NCI-H345 treated with DMSO at 0.1 percent for 48 hours (cell line): ENCODE data around the gene ASB4.
"Not testable (repeated sequence)": the region's sequence is repeated elsewhere in the genome, so short reads cannot be mapped to it uniquely, and the experiment has no call there.

Experiments
- DNase-seq: peaks from one replicate; lab custom pipeline; 2025; ENCODE audit not compliant: unreplicated experiment; lab: John Stamatoyannopoulos, UW

The ASB4 gene, protein sequence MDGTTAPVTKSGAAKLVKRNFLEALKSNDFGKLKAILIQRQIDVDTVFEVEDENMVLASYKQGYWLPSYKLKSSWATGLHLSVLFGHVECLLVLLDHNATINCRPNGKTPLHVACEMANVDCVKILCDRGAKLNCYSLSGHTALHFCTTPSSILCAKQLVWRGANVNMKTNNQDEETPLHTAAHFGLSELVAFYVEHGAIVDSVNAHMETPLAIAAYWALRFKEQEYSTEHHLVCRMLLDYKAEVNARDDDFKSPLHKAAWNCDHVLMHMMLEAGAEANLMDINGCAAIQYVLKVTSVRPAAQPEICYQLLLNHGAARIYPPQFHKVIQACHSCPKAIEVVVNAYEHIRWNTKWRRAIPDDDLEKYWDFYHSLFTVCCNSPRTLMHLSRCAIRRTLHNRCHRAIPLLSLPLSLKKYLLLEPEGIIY

DNA sequence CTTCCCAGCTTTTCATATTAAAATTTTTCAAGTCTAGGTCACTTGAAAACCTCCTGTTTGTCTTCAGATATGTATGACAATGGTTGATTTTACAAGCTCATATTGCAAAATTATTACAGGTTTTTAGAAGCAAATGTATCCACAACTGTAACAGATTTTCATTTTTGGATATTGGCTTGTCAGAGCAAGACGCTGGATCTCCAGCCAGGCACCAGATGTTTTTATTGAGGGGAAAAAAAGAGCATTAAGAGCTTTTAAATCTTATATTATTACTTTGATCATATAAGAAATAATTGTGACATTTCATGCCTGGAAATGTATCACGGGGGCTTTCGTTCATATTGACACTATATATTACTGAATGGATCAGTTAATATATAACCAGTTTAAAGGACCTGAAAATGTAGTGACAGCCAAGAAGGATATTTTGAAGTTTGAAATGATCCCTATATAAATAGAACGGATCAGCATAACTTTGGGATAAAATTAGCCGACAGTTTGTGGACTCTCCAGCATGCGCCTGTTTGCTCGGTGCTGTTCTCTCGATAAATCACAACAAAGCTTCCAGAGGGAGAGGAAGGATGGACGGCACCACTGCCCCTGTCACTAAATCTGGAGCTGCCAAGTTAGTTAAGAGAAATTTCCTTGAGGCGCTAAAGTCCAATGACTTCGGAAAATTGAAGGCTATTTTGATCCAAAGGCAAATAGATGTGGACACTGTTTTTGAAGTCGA, at the start of gene ASB4:
Gene ASB4, plus strand, starts transcription at position 553 of the 733 bp plus-strand sequence. Its CDS starts 29 bp downstream, at position 582.
- no peak for DNase-seq

DNA sequence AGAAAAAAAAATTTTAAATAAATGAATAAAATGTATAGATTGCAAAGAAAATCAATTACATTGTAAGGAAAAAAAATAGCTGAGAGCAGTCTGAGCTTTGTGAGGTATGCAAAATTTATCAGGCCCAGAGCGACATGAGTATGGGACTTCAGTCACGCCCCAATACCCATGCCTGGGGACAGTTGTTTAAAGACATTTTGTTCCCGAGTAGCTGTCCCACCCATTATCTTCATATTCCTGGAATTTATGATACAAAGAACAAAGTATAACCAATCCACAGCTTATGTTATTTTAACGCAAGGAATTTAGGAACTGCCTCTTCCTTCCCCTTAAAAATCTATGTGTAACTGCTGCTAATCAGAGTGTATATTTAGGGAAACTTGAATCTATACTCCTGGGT, 49.3 kb upstream of the ASB4 start:
- no peak for DNase-seq

DNA sequence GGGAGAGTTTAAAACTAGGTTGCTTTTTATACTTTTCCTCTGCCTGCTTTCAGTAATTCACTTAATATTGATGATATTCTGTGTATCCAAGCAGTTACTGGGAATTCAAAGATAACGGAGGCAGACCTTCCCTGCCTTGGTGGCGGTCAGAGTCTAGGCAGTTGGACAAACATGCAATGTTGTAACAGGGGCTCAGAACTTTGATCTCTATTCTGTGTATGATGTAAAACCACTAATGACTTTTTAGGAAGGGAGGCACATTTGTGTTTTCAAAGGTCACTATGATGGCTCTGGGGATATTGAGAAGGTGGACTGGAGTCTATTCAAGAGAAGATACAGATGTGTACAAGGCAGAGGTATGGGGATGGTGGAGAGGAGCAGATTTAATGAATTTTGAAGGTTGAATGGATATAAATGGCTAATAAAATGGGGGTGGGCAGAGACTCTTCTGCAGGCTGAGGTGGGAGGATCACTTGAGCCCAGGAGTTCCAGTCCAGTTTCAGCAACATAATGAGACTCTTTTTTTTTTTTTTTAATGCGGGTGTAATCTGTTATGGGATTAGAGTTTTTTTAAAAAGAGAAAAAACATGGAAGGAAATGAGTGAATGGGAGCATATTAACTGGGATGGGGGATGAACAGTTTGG, 45.2 kb upstream of the ASB4 start:
- no peak for DNase-seq

DNA sequence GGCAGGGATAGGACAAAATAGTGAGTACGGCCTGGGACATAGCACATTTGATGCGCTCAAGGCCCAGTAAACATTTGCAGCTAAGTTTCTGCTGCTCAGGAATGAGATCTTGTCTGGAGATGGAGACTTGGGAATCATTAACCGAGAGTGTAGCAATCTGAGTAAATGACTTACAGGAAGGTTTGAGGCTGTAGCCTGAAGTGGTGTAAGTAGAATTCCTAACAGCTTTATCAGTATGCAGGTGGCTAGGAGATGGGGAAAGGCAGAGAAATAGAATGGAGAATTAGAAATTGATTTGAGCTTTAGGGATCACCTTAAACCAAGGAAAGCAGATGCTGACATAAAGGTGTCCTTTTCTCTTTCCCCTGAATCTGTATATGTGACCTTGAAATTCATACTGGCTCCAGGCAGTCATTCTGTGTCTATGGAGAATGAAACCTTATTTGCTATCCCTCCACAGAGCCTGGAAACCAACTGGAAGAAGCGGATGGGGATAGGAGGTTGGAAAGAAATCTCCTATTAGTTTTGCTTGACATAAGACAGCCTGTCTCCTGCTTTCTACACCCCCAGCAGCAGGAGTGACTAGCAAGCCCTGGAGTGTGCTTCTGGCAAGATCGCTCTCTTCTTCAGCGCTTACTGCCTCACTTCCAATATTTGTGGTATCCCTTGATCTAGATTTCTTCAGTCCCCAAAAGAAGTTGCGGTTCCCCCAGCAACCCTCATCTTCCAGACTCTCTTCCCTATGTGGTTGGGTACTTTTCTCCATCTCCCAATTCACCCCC, 44.5 kb upstream of the ASB4 start:
- no peak for DNase-seq

DNA sequence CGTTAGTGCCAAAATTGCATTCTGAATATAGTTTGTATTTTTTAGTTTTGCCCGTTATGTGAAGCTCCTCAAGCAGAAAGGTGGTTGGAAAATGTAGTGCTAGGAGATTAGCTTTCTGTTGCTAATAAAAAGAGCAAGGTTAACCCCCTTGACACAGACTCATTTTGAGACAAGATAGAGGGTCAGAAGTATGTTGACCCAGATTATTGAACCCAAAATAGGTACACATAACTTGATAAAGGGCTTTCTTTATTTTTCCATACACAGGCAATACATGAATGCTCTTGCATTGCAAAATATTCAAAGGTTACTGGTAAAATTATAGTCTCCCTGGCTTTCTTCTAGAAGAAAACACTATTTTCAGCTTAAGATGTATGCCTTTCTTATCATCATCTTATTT, 40.9 kb upstream of the ASB4 start:
- DNase-seq: no peak

DNA sequence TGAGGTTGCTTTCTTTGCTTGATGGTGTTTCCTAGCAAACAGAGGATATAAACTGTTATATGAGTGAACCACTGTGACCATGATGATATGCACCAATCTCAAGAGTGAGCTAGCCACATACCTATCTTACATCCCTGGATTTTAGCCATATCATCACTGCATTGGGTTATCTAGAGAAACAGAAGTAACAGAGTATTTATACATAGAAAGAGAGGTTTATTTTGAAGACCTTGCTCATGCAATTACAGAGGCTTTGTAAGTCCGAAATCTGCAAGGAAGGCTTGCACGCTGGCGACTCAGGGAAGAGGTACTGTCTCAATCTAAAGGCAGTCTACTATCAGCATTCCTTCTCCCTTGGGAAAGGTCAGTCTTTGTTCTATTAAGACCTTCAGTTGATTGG, 39.1 kb upstream of the ASB4 start:
- no peak for DNase-seq

DNA sequence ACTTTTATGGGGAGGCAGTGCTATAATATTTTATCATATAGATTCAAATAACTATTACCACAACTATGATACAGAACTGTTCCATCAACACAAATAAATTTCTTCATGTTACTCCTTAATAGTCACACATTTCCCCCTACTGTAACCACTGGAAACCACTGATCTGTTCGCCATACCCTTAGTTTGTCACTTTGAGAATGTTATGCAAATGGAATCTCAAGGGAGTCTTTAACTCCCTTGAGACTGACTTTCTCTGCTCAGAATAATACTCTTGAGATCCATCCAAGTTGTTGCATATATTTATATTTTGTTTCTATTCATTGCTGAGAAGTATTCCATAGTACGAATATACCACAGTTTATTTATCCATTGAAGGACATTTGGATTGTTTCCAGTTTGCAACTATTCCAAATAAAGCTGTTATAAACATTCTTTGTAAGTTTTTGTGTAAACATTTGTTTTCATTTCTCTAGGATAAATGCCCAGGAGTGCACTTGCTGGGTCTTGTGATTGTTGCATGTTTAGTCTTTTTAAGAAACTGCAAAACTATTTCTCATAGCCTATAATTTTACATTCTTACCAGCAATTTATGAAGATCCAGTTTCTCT, 31.2 kb upstream of the ASB4 start:
- no peak for DNase-seq

DNA sequence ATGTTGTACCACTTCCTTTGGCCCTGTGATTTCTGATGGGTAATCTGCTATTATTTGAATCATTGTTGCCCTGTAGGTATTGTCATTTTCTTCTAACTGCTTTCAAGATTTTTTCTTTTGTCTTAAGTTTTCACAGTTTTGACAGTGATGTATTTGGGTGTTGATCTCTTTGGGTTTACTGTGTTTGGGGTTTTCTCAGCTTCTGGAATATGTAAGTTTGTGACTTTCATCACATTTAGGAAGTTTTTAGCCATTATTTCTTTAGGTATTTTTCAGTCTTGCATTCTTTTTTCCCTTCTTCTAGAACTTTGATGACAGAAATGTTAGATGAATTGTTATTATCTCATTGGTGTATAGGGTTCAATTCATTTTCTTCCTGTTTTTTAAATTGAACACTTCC, 27.8 kb upstream of the ASB4 start:
- DNase-seq: no peak

DNA sequence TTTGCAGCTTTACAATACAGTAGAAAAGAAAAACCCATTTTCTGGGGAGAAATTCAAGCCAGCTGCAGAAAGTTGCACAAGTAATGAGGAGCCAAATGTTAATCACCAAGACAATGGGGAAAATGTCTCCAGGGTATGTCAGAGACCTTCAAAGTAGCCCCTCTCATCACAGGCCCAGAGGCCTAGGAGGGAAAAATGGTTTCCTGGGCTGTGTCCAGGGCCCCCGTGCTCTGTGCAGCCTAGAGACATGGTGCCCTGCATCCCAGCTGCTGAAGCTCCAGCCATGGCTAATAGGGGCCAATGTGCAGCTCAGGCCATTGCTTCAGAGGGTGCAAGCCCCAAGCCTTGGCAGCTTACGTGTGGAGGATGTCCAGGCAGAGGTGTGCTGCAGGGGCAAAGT, 25.1 kb upstream of the ASB4 start:
- not testable (repeated sequence) for DNase-seq

DNA sequence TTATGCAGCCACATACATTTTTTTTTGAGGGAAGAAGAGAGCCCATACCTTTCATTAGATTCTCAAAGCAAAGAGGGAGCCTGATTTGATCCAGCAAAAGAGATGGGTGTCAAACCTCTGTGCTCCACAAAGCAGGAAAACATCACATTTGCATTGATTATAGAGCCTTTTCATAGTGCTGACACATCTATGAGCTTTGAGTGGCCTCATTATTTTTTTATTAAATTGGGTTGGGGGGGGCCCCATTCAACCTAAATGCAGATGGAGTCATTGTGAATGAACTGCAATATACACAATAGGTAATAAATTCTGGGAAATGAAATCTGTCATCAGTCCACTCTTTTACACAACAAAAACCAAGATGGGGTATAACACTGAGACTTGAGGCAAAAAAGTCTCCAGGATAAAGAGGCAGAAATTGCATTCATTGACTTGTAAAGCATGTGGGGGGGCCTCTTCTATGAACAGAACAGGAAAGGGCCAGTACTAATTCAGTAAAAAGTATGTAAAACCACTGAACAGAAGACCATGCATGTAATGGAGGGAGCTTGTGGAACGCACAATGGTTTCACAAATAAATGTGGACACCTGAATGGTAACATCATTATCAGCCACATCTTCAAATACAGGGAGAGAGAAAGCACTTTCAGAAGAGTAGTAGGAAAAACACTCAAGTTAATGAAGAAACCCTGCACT, 17.7 kb upstream of the ASB4 start:
- no peak for DNase-seq

DNA sequence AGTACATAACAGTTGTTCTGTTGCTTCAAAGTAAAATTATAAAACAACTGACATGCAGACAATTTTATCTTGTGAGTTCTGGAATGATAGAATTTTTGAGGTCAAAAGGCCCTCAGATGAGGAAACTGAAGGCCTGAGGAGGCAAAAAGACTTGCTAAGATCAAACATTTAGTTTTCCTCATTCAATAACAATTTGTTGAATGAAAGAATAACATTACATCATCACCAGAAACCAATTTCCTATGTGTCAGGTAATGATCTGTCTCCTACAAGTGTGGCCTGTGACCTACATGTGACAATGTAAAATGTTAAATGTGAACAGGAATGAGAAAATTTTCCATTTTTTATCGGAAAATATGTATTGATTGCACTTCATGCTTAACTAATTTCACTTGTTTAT, 16.6 kb upstream of the ASB4 start:
- DNase-seq: no peak

DNA sequence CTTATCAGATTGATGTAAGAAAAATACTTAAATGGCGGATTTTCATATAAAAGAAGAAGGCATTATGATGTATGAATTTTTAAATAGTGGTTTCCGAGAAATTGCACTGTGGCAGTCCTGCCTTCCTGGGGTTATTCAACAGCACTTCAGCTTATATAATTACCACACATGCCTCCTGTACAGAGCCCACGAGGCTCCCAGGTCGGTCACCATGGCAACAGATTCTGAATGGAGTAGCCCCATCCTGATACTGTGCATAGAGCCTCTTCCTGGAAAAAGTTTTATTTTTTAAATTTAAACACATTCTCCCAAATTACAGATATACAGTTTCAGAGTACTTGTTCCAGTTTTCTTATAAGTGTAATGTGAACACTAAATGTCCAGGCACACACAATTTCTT, 15.9 kb upstream of the ASB4 start:
- peak; percentile 90 for DNase-seq

DNA sequence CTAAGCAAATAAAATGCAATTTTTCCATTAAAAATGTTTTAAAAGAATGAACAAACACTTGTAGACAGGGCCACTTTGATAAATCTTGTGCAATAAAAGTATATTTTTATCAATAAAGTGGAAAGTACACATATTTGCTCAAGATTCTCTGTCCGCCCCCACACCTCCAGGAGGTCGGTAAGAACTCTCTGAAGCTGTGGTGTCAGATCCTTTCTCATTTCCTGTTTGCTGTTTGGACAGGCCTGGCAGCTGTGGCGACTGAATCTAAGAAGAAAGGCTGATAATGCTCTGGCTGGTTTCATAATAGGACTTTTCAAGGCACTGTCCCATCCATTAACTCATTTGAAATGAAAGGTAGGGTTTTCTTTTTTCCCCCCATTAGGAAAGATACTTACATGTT, 15.3 kb upstream of the ASB4 start:
- DNase-seq: peak; percentile 54

DNA sequence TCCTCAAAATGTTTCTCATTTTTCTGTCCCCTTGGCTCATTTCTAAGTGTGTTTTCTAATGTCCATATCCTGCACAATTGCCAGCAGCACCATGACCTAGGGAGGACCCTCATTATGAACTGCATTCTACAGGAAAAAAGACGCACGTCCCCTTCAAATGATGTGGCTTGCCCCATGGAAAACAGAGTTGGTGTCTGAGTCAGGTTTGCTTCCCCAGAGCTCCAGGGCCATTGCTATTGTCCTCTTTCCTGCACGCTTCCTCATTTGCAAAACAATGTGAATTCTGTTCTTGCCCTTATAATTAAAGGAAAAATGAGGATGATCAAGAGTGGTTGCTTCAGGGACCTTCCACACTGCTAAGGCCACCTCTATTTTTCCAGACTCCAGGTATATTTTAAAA, 14.7 kb upstream of the ASB4 start:
- DNase-seq: no peak

DNA sequence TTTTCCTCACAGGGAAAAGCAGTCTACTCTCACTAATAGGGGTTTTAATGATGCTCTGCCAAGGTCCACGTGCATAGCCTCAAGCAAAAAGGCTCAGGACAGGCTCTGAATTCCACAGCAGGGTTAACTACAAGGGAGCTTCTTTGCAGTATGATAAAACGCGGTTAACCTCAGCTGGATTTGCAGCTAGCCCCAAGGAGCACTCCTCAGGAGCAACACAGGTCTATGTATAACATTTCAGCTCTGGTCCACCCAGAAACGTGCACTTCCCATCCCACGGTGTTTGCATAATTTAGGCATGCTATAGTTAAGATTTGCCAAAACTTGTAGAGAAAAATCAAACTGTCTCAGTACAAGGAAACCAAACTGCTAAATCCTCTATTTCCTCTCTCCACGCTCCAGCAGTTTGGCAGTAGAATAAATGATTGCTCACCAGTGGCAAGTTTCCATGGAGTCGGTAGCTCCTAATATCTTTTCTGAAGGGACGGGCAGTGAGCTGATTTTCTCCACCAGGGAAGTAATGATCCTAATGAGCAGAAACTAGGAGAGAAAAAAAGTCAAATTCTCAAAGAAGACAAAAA, 13.1 kb upstream of the ASB4 start:
- no peak for DNase-seq

DNA sequence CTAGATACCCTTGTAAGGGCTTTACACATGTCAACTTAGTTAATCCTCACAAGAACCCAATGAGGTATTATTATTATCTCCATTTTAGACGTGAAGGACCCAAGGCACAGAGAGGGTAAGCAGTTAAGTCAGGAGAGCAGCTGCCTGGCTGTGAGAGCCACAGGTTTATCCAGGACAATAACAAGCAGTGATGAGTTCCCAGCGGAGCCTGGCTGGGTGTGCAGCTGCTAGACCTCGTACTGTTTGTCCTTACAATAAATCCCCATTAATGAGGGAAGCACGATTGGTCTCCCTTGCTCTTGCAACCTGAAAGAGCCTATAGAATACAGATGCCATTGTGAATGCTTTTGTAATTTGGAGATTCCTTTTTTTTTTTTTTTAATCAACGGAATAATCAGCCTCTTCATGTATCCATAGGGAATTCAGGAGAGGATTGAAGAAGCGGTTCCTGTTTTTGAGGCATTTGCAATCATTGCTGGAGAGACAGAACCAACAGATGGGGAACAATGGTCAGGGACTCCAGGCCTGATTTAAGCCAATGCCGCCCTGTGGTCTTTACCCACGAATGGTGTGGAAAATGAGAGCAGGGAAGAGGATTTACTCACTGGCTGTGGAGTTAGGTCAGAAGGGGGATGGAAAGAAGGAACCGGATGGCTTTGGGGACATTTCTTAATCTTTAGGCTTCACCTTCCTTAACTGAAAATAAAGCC, 12.3 kb upstream of the ASB4 start:
- DNase-seq: peak; percentile 75

DNA sequence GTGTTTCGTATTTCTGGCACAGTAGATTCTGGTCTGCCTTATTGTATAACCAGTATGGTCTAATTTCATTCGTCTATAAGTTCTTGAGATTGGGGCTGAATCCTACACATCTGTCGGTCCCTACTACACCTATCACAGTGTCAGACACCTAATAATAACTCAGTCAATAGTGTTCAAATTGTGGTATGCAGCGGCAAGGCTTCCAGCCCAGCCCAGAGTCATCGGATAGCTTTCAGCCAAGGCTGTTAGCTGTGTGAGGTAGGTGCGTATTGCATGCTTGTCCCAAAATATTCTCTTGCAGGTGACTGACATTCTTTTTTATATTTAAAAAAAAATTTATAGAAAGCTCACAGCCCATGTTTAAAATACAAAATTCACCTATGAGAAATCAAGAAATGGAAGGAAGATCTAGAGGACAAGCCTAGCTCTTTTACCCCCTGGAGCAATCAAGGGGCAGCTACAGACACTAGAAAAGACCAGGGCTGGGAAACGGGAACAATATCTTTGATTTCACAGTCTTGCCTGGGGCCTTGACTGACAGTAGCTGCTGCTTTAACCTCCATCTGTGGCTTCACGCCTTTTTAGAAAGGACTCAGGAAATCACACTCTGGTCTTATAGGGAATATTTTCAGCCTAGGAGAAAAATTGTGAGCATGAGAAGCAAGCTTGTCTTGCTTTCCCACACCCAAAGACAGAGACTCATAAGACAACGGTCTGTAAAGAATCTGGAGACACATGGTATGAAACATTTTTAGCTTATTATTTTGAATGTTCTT, 9.5 kb upstream of the ASB4 start:
- no peak for DNase-seq

DNA sequence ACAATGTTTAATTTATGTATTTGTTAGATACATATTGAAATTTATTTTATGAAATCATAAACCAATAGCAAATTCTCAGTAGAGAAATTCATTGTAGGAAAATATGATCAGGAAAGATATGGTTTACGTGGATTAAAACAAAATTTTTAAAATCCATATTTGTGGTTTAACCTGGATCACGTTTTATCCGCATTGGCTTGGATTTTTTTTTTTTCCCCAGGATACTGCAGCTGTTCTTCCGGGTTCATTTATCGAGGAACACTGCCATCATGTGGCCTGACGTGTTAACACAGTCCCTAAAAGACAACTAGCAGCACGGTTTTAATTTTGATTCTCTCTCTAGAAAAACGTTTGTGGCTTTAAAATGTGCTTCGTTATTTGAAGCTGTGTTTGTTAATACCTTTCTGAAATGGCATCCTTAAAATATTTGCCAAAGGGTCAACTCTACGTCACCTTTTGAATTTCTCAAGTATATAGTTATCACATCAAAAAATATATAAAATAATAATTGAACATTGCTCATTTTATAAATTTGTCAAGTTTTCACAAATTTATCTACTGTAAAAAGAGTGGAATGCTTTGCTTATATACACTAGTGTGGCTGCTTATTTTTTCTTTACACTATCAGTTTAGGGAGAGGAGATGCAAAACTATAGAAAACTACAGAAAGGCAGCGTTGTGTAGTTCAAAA, 8.7 kb upstream of the ASB4 start:
- DNase-seq: peak; percentile 83
